Spleen (tissue), 11 donors: ENCODE results near the gene MTMR6. TPM values are rescaled to one million over a fixed set of nuclear protein-coding genes. Genes with fewer than 3 reads are reported as not detected.

Source experiments
- DNase-seq: peaks from one replicate; pipeline ENCODE4 v3.0.0-alpha.2; 2020
- H3K27ac ChIP-seq, 8 donors: fragments of 200-600 bp; sonication (generic) in 7 of 8; 1 replicate in 4 of 8; 2 replicates in 4 of 8; pipeline versions ENCODE4 v1.5.0 to v1.8.0; 2016 to 2021; ENCODE audit warnings: inconsistent platforms in 4 of 8, mild to moderate bottlenecking in 4 of 8, moderate library complexity in 1 of 8
- H3K27me3 ChIP-seq, 7 donors: fragments of 200-600 bp; sonication (generic) in 6 of 7; replicated peaks in 1 of 7; 1 replicate in 4 of 7; 2 replicates in 3 of 7; pipeline versions ENCODE4 v1.5.0 to v1.8.0; 2016 to 2021; ENCODE audit warnings: inconsistent platforms in 3 of 7, mild to moderate bottlenecking in 1 of 7
- H3K36me3 ChIP-seq, 6 donors: fragments of 200-600 bp; sonication (generic) in 5 of 6; 1 replicate in 4 of 6; 2 replicates in 2 of 6; pipeline versions ENCODE4 v1.5.0 to v1.8.0; 2016 to 2021; ENCODE audit warnings: inconsistent platforms in 2 of 6
- H3K4me1 ChIP-seq, 6 donors: fragments of 200-600 bp; sonication (generic) in 5 of 6; 1 replicate in 3 of 6; 2 replicates in 3 of 6; pipeline versions ENCODE4 v1.5.0 to v1.8.0; 2016 to 2021; ENCODE audit warnings: inconsistent platforms in 3 of 6
- H3K4me3 ChIP-seq, 8 donors: fragments of 200-600 bp; sonication (generic) in 7 of 8; 1 replicate in 4 of 8; 2 replicates in 4 of 8; pipeline versions ENCODE4 v1.5.0 to v1.8.0; 2016 to 2021; ENCODE audit warnings: inconsistent platforms in 4 of 8, mild to moderate bottlenecking in 4 of 8, moderate library complexity in 2 of 8
- H3K9me3 ChIP-seq, 8 donors: fragments of 200-600 bp; sonication (generic) in 7 of 8; 1 replicate in 4 of 8; 2 replicates in 4 of 8; pipeline versions ENCODE4 v1.5.0 to v1.8.0; 2016 to 2021; ENCODE audit warnings: inconsistent platforms in 4 of 8
- POLR2A ChIP-seq, 3 donors: fragments of 450-650 bp; IDR thresholded peaks; one replicate each; pipeline ENCODE4 v1.5.1; 2017; ENCODE audit warnings: antibody characterized with exemption in 3 of 3, mild to moderate bottlenecking in 1 of 3
- POLR2AphosphoS5 ChIP-seq, 3 donors: sonication (generic); formaldehyde crosslinking; IDR thresholded peaks; one replicate each; pipeline ENCODE4 v1.5.1; 2017; ENCODE audit warnings: antibody characterized with exemption in 3 of 3
- WGBS, 5 donors: extraction: QIAGEN DNeasy Blood & Tissue Kit in 3 of 5; methylation state at CpG; one replicate each; pipeline versions ENCODE4 v1.1.5 to v1.1.7; 2013 to 2018; 5-methylcytosine and 5-hydroxymethylcytosine counted together
- intact Hi-C: fragments of 100-400 bp; cut with DNase I; formaldehyde crosslinking; loops from one replicate; pipeline ENCODE4 v1.15.0; 2023; ENCODE audit warnings: low total_unique reads
- polyA plus RNA-seq, 3 donors: library from polyadenylated mRNA; stranded (reverse); fragments of 200-250 nt; gene quantifications; one replicate each; pipeline ENCODE4 v1.2.1, GENCODE V29; 2013
- total RNA-seq, 7 donors: library from RNA; depleted of rRNA in 3 of 7; stranded (reverse); fragments of >200 nt in 3 of 7; fragmentation: NEBNext Ultra II Directional in 4 of 7; extraction: Animal tissue kit (Norgen Biotek cat#: 25700) in 4 of 7; gene quantifications; one replicate each; pipeline versions ENCODE4 v1.1.0 to v1.2.1, GENCODE V29; 2016 to 2021
- TF ChIP-seq, protein P1 (sequence below), 11 experiments: fragments of 200-600 bp in 7 of 11; fragments of 450-650 bp in 4 of 11; sonication (generic) in 4 of 11; IDR thresholded peaks in 8 of 11; conservative IDR thresholded peaks in 3 of 11; 1 replicate in 7 of 11; 2 replicates in 4 of 11; pipeline versions ENCODE4 v1.4.0 to v1.8.0; 2016 to 2021; ENCODE audit warnings: antibody characterized with exemption in 11 of 11, inconsistent platforms in 4 of 11, mild to moderate bottlenecking in 1 of 11
- donor health status: healthy with polysubstance abuse.
- donor health status: DM: no; HTN: no; CAD: no; lungs with moderate emphysema.
- donor health status: DM: no; HTN: no; CAD: no.
- donor health status: Bipolar disorder and iron deficiency.
- donor health status: healthy.
- donor health status: DM: no; HTN: no; CAD: no.
- donor health status: DM: yes; HTN: yes; CAD: no.

MTMR6 gene
- total and polyA plus RNA-seq, 10 donors: 5.4 to 28.3 (median 19.1) TPM

DNA sequence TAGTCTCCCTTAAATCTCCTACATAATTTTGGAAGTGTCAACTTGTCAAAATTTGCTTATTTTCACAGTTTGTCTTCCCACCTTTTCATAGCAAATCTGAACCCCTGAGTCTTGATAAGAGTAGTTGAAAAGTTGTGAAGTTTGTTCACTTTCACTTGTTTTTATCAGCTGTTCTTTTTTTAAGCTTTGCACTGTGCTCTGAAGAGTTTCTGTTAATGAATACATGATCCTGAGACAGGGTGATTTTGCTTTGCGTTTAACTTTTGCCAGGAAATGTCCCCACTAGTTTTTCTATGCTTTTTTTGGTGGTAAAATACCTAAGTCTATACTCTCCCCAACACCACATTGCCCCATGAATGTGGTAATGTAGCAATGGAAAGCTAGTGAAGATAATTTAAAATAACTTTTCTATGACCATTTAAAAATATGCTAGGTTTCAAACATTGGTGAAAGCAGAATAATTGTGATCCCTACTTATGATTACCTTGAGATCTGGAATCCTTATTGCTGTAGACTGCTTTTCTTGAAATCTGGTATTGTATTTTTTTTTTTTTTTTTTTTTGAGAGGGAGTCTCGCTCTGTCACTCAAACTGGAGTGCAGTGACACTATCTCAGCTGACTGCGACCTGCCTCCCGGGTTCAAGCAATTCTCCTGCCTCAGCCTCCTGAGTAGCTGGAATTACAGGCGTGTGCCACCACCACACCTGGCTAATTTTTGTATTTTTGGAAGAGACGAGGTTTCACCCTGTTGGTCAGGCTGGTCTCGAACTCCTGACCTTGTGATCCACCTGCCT is 19.6 kb upstream of the MTMR6 start:
- intact Hi-C loops: no loop called here
- no peak for DNase-seq
- Histone ChIP-seq H3K36me3 (peaks cover 0 to 67% (median 33%) of the 10 kb centered on the region in 6 donors), H3K4me1 (peaks cover 12 to 74% (median 31%) of the 10 kb centered on the region in 6 donors), H3K9me3 (no peaks in the 10 kb centered on the region), H3K27me3 (no peaks in the 10 kb centered on the region), H3K4me3 (no peak overlapping the region), H3K27ac (peak overlapping the region in 5 of 8 donors; percentile 7 to 72 (median 39))
- WGBS, 5 donors: 89 to 96% (median 95%) methylated on average over 7 of the region's 7 CpGs
- TF ChIP-seq, protein P1, sequence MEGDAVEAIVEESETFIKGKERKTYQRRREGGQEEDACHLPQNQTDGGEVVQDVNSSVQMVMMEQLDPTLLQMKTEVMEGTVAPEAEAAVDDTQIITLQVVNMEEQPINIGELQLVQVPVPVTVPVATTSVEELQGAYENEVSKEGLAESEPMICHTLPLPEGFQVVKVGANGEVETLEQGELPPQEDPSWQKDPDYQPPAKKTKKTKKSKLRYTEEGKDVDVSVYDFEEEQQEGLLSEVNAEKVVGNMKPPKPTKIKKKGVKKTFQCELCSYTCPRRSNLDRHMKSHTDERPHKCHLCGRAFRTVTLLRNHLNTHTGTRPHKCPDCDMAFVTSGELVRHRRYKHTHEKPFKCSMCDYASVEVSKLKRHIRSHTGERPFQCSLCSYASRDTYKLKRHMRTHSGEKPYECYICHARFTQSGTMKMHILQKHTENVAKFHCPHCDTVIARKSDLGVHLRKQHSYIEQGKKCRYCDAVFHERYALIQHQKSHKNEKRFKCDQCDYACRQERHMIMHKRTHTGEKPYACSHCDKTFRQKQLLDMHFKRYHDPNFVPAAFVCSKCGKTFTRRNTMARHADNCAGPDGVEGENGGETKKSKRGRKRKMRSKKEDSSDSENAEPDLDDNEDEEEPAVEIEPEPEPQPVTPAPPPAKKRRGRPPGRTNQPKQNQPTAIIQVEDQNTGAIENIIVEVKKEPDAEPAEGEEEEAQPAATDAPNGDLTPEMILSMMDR (IDR thresholded peaks at IDR 0.05 in 8 of 11, conservative IDR thresholded peaks at IDR 0.05 in 3 of 11): no peak
- TF ChIP-seq POLR2A (IDR thresholded peaks at IDR 0.05) (no peak), POLR2AphosphoS5 (IDR thresholded peaks at IDR 0.05) (no peak)

DNA sequence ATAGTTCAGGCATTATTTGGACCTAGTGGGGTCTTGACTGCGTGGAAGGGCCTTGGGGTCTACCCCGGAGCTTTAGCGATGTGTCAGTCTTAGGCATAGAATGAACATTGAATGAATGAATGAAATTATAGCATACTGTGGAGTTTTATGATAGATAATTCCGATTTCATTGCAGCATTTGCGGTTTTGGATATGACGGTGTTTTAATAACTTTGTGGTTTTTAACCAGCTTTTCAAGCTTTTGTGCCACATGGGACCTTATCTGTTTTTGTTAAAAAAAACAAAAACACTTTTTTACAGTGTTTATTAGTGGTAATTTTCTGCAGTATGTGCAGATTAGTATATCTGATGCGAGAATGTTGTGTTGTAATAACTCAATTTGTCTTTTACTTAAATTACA is 14.8 kb upstream of the MTMR6 start:
- Histone ChIP-seq H3K36me3 (peaks cover 0 to 20% (median 3%) of the 10 kb centered on the region in 6 donors), H3K4me3 (peak overlapping the region; percentile 61 to 86 (median 74)), H3K9me3 (no peaks in the 10 kb centered on the region), H3K27ac (peak overlapping the region; percentile 86 to 98 (median 94)), H3K27me3 (peaks cover 0 to 17% (median 0%) of the 10 kb centered on the region in 7 donors), H3K4me1 (peaks cover 12 to 61% (median 33%) of the 10 kb centered on the region in 6 donors)
- intact Hi-C loops: no loop called here
- DNase-seq: no peak
- TF ChIP-seq, protein P1 (IDR thresholded peaks at IDR 0.05 in 8 of 11, conservative IDR thresholded peaks at IDR 0.05 in 3 of 11): no peak
- TF ChIP-seq POLR2A (IDR thresholded peaks at IDR 0.05) (no peak), POLR2AphosphoS5 (IDR thresholded peaks at IDR 0.05) (no peak)
- WGBS, 5 donors: 3 to 6% (median 4%) methylated on average over 7 of the region's 7 CpGs

DNA sequence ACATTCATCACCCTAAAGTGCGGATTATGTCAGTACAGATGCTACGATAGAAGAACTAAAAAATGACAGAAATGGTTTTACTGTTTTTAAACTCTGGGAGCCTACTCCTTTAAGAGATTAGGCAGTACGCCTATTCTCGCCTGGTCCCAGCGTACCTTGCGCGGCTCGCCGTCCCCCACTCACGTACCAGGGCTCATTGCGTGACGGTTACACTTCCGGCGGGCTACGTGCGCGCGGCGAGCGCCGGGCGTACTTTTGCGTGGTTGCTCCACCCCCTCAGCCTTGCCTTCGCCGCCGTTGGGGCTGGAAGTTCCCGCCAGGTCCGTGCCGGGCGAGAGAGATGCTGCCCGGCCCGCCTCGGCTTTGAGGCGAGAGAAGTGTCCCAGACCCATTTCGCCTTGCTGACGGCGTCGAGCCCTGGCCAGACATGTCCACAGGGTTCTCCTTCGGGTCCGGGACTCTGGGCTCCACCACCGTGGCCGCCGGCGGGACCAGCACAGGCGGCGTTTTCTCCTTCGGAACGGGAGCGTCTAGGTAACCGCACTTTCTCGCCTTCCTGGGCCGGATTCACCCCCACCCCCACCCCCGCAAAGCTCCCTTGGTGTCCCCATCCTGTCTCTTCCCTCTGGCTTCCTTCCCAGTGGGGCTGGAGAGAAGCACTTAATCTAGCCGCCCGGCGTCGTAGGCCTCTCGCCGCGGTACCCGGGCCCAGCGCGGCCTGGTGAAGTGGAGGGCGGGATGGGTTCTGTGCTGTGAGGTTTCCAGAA is 14.2 kb upstream of the MTMR6 start, which contains the start of gene NUP58:
Gene NUP58, plus strand, starts transcription at position 279 of the 767 bp plus-strand sequence. Its CDS starts 149 bp downstream, at position 428.
- Histone ChIP-seq H3K4me1 (peaks cover 8 to 55% (median 29%) of the 10 kb centered on the region in 6 donors), H3K27me3 (peaks cover 0 to 23% (median 4%) of the 10 kb centered on the region in 7 donors), H3K27ac (peak within 1 kb of the TSS; percentile 86 to 98 (median 94)), H3K9me3 (no peaks in the 10 kb centered on the region), H3K36me3 (peaks cover 0 to 20% (median 3%) of the 10 kb centered on the region in 6 donors), H3K4me3 (peak within 1 kb of the TSS; percentile 61 to 86 (median 74))
- peak; percentile 49 to 62 (median 51) for TF ChIP-seq POLR2A (IDR thresholded peaks at IDR 0.05)
- TF ChIP-seq POLR2AphosphoS5 (IDR thresholded peaks at IDR 0.05): peak; percentile 97 to 99 (median 98)
- TF ChIP-seq, protein P1 (IDR thresholded peaks at IDR 0.05 in 8 of 11, conservative IDR thresholded peaks at IDR 0.05 in 3 of 11): peak in 1 of 11 experiments; percentile 26
- WGBS, 5 donors: 0 to 1% (median 0%) methylated on average over 56 to 64 of the region's 64 CpGs
- intact Hi-C loops: no loop called here
- peak; percentile 99 for DNase-seq
